Measurements from ENCODE around the gene STS. TPM values are rescaled to one million over a fixed set of nuclear protein-coding genes. Genes with fewer than 3 reads are reported as not detected.

STS gene
- polyA plus RNA-seq, 3 donors, result 3.1 to 7.8 (median 6.3) TPM

- Histone ChIP-seq H3K4me1 (ENCODE audit: control insufficient read depth in 1 of 2, insufficient read depth in 2 of 2, low read length in 2 of 2) (peaks cover 28 to 38% of the 10 kb centered on the region in 2 donors), H3K27me3 (ENCODE audit: control insufficient read depth in 2 of 2, insufficient read depth in 2 of 2, low read length in 2 of 2) (no peaks in the 10 kb centered on the region), H3K9ac (ENCODE audit: insufficient read depth, low read length, poor library complexity, severe bottlenecking) (no peak overlapping the region), H3K9me3 (replicated peaks in 1 of 2; ENCODE audit: control insufficient read depth in 1 of 2, insufficient read depth in 1 of 2, low read length in 2 of 2) (no peaks in the 10 kb centered on the region), H2AFZ (ENCODE audit: insufficient read depth, low read depth, low read length, poor library complexity, severe bottlenecking) (no peak overlapping the region), H4K20me1 (ENCODE audit: insufficient read depth, low read length) (peaks cover 78% of the 10 kb centered on the region), H3K4me2 (replicated peaks; ENCODE audit: extremely low read depth, low read length, poor library complexity, severe bottlenecking) (peak overlapping the region; percentile 49), H3K4me3 (replicated peaks in 1 of 3; ENCODE audit: low read depth in 2 of 3, low read length in 3 of 3) (no peak overlapping the region), H3K79me2 (ENCODE audit: insufficient read depth, low read length) (peaks cover 52% of the 10 kb centered on the region), H3K27ac (ENCODE audit: low read depth in 1 of 2, low read length in 2 of 2) (peak overlapping the region in 1 of 2 donors; percentile 43), H3K36me3 (replicated peaks in 1 of 2; ENCODE audit: control insufficient read depth in 1 of 2, insufficient read depth in 2 of 2, low read length in 2 of 2) (peaks cover 4 to 24% of the 10 kb centered on the region in 2 donors)
- no CpG with 5 or more reads among the region's 12 CpGs for WGBS (ENCODE audit: insufficient coverage)
- no peaks in the 10 kb centered on the region for H3K27me3 Mint-ChIP-seq (ENCODE audit: low read depth in 3 of 3)
- H3K4me1 Mint-ChIP-seq, result peaks cover 31% of the 10 kb centered on the region
- DNase-seq, result no peak
- no peak for TF ChIP-seq CTCF (IDR thresholded peaks at IDR 0.05)
- peaks cover 10 to 48% of the 10 kb centered on the region in 2 donors for H3K36me3 Mint-ChIP-seq
- H3K4me3 Mint-ChIP-seq, result peak overlapping the region in 1 of 2 donors; percentile 85
- intact Hi-C loops (cut with micrococcal nuclease), result no loop called here
- H3K27ac Mint-ChIP-seq, result peak overlapping the region in 6 of 7 donors; percentile 43 to 89 (median 69)
- H3K9me3 Mint-ChIP-seq, result no peaks in the 10 kb centered on the region
Measured at GRCh38 chrX:7109838-7110793, 37.4 kb upstream of the STS start.

- intact Hi-C loops (cut with micrococcal nuclease), result no loop called here
- no peak overlapping the region for H3K4me2 ChIP-seq (replicated peaks; ENCODE audit: extremely low read depth, low read length, poor library complexity, severe bottlenecking)
- H3K9ac ChIP-seq (ENCODE audit: insufficient read depth, low read length, poor library complexity, severe bottlenecking), result no peak overlapping the region
- TF ChIP-seq CTCF (IDR thresholded peaks at IDR 0.05), result no peak
- peaks cover 28 to 38% of the 10 kb centered on the region in 2 donors for H3K4me1 ChIP-seq (ENCODE audit: control insufficient read depth in 1 of 2, insufficient read depth in 2 of 2, low read length in 2 of 2)
- peaks cover 85% of the 10 kb centered on the region for H4K20me1 ChIP-seq (ENCODE audit: insufficient read depth, low read length)
- H3K4me3 ChIP-seq (replicated peaks in 1 of 3; ENCODE audit: low read depth in 2 of 3, low read length in 3 of 3), result no peak overlapping the region
- no peaks in the 10 kb centered on the region for H3K9me3 ChIP-seq (replicated peaks in 1 of 2; ENCODE audit: control insufficient read depth in 1 of 2, insufficient read depth in 1 of 2, low read length in 2 of 2)
- no peak overlapping the region for H2AFZ ChIP-seq (ENCODE audit: insufficient read depth, low read depth, low read length, poor library complexity, severe bottlenecking)
- peaks cover 58% of the 10 kb centered on the region for H3K79me2 ChIP-seq (ENCODE audit: insufficient read depth, low read length)
- peak overlapping the region in 1 of 2 donors; percentile 43 for H3K27ac ChIP-seq (ENCODE audit: low read depth in 1 of 2, low read length in 2 of 2)
- peak in 2 of 3 donors; percentile 3 to 8 for DNase-seq
- peaks cover 31% of the 10 kb centered on the region for H3K4me1 Mint-ChIP-seq
- H3K36me3 ChIP-seq (replicated peaks in 1 of 2; ENCODE audit: control insufficient read depth in 1 of 2, insufficient read depth in 2 of 2, low read length in 2 of 2), result peaks cover 0 to 21% of the 10 kb centered on the region in 2 donors
- H3K9me3 Mint-ChIP-seq, result no peaks in the 10 kb centered on the region
- peak overlapping the region; percentile 32 to 89 (median 65) for H3K27ac Mint-ChIP-seq
- peaks cover 4 to 44% of the 10 kb centered on the region in 2 donors for H3K36me3 Mint-ChIP-seq
- H3K4me3 Mint-ChIP-seq, result peak overlapping the region in 1 of 2 donors; percentile 35
- WGBS (ENCODE audit: insufficient coverage), result 0% methylated on average over 1 of the region's 5 CpGs
- H3K27me3 Mint-ChIP-seq (ENCODE audit: low read depth in 3 of 3), result no peaks in the 10 kb centered on the region
- no peaks in the 10 kb centered on the region for H3K27me3 ChIP-seq (ENCODE audit: control insufficient read depth in 2 of 2, insufficient read depth in 2 of 2, low read length in 2 of 2)
Measured at GRCh38 chrX:7110821-7111276, 36.7 kb upstream of the STS start.

Data from CD14-positive monocyte (primary cell).